GM23248 (cell line): ENCODE data around the gene DCUN1D3.

Experiments
- EZH2 ChIP-seq: fragments of 200-600 bp; sonication (generic); IDR thresholded peaks from 2 replicates; pipeline ENCODE4 v1.6.1; 2018; ENCODE audit warnings: antibody characterized with exemption, mild to moderate bottlenecking; ENCODE audit not compliant: insufficient read depth, poor library complexity, severe bottlenecking
- EZH2phosphoT487 ChIP-seq: fragments of 200-600 bp; sonication (generic); IDR thresholded peaks from 2 replicates; pipeline ENCODE4 v1.6.1; 2018; ENCODE audit warnings: antibody characterized with exemption, moderate library complexity, mild to moderate bottlenecking, low read depth; ENCODE audit not compliant: insufficient read depth

- TF ChIP-seq EZH2phosphoT487 = no peak
- no peak for TF ChIP-seq EZH2
These were observed 28.9 kb downstream of the DCUN1D3 start for GRCh38 chr16:20871258-20871657.
